A673 (cell line): ENCODE measurements around the gene GALNT18. TPM values are rescaled to one million over a fixed set of nuclear protein-coding genes. Genes with fewer than 3 reads are reported as not detected.

Experiments used
- BruUV-seq: library from RNA; stranded (reverse); fragments of 400-500 nt; replicated peaks from 2 replicates; lab custom pipeline; 2021; lab: Mats Ljungman, UMichigan
- CTCF ChIA-PET: fragments of 300-600 bp; sonication (Branson Sonifier 250); formaldehyde crosslinking; loops from one replicate; lab custom pipeline; 2022; ENCODE audit warnings: antibody characterized with exemption; lab: Charles Lee
- POLR2A ChIA-PET: fragments of 300-600 bp; sonication (Branson Sonifier 250); formaldehyde crosslinking; loops from one replicate; lab custom pipeline; 2022; ENCODE audit warnings: antibody characterized with exemption; ENCODE audit not compliant: low non-redundant PET; lab: Charles Lee
- DNase-seq: peaks from one replicate; pipeline ENCODE4 v3.0.0-alpha.2; 2015; ENCODE audit warnings: low spot score
- H3K27ac ChIP-seq: fragments of 200-600 bp; sonication (generic); 2 replicates; pipeline ENCODE4 v1.5.1; 2016; ENCODE audit warnings: mixed run types, low read depth, mild to moderate bottlenecking, mixed read lengths, antibody characterized with exemption, low read length; ENCODE audit not compliant: poor library complexity, severe bottlenecking
- H3K27me3 ChIP-seq: fragments of 200-600 bp; sonication (generic); replicated peaks from 2 replicates; pipeline ENCODE4 v1.6.1; 2017; ENCODE audit warnings: mixed run types, low read depth, mild to moderate bottlenecking, mixed read lengths, antibody characterized with exemption, low read length; ENCODE audit not compliant: insufficient read depth, poor library complexity
- H3K36me3 ChIP-seq: fragments of 200-600 bp; sonication (generic); 2 replicates; pipeline ENCODE4 v1.6.1; 2016; ENCODE audit warnings: mixed run types, mild to moderate bottlenecking, mixed read lengths, antibody characterized with exemption, low read length; ENCODE audit not compliant: insufficient read depth, poor library complexity, severe bottlenecking
- H3K4me1 ChIP-seq: fragments of 200-600 bp; sonication (generic); 2 replicates; pipeline ENCODE4 v1.6.1; 2017; ENCODE audit warnings: mixed run types, mild to moderate bottlenecking, mixed read lengths, antibody characterized with exemption, low read length; ENCODE audit not compliant: insufficient read depth, poor library complexity, severe bottlenecking
- H3K4me3 ChIP-seq: fragments of 200-600 bp; sonication (generic); 2 replicates; pipeline ENCODE4 v1.5.1; 2016; ENCODE audit warnings: low read depth, mixed run types, mild to moderate bottlenecking, mixed read lengths, low read length; ENCODE audit not compliant: poor library complexity, severe bottlenecking
- H3K9me3 ChIP-seq: fragments of 200-600 bp; sonication (generic); 2 replicates; pipeline ENCODE4 v1.6.1; 2016; ENCODE audit warnings: mixed run types, low read depth, mild to moderate bottlenecking, mixed read lengths, antibody characterized with exemption, low read length; ENCODE audit not compliant: poor library complexity, severe bottlenecking
- EZH2 ChIP-seq: fragments of 200-600 bp; sonication (generic); IDR thresholded peaks from 2 replicates; pipeline ENCODE4 v1.6.1; 2017; ENCODE audit warnings: borderline replicate concordance, low read depth, mild to moderate bottlenecking, mixed read lengths, antibody characterized with exemption, low read length; ENCODE audit not compliant: poor library complexity, severe bottlenecking
- intact Hi-C: fragments of 100-400 bp; cut with micrococcal nuclease; formaldehyde crosslinking; loops from one replicate; pipeline ENCODE4 v1.10.0; 2022; ENCODE audit not compliant: unreplicated experiment
- total RNA-seq: library from RNA; stranded (reverse); gene quantifications from 2 replicates; pipeline ENCODE4 v1.2.3, GENCODE V29; 2021
- TF ChIP-seq, protein P1 (sequence below): fragments of 300-800, 200-600 bp; sonication (generic); conservative IDR thresholded peaks from 2 replicates; pipeline ENCODE4 v1.5.1; 2017; ENCODE audit warnings: low read depth, mild to moderate bottlenecking, antibody characterized with exemption, low read length, moderate library complexity, mixed read lengths

The GALNT18 gene
- total RNA-seq, 1 experiment from 2014 or later = 0.37 TPM

GRCh38 chr11:11366793-11367192 lies 255.0 kb downstream of the GALNT18 start:
- DNase-seq = no peak
- no peak overlapping the region for H3K27ac ChIP-seq
- H3K4me1 ChIP-seq = no peaks in the 10 kb centered on the region
- H3K9me3 ChIP-seq = no peaks in the 10 kb centered on the region
- H3K36me3 ChIP-seq = no peaks in the 10 kb centered on the region
- H3K4me3 ChIP-seq = no peak overlapping the region
- POLR2A ChIA-PET = interaction anchor here (0.7 kb wide), 1 partner anchor 44 kb away, joined by 3 read pairs; no protein-coding TSS in a partner anchor
- CTCF ChIA-PET = no interaction called here
- BruUV-seq = no TSS peak
- intact Hi-C loops = no loop called here
- peaks cover 4% of the 10 kb centered on the region for H3K27me3 ChIP-seq
- no peak for TF ChIP-seq EZH2
- TF ChIP-seq, protein P1, sequence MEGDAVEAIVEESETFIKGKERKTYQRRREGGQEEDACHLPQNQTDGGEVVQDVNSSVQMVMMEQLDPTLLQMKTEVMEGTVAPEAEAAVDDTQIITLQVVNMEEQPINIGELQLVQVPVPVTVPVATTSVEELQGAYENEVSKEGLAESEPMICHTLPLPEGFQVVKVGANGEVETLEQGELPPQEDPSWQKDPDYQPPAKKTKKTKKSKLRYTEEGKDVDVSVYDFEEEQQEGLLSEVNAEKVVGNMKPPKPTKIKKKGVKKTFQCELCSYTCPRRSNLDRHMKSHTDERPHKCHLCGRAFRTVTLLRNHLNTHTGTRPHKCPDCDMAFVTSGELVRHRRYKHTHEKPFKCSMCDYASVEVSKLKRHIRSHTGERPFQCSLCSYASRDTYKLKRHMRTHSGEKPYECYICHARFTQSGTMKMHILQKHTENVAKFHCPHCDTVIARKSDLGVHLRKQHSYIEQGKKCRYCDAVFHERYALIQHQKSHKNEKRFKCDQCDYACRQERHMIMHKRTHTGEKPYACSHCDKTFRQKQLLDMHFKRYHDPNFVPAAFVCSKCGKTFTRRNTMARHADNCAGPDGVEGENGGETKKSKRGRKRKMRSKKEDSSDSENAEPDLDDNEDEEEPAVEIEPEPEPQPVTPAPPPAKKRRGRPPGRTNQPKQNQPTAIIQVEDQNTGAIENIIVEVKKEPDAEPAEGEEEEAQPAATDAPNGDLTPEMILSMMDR = no peak

DNA sequence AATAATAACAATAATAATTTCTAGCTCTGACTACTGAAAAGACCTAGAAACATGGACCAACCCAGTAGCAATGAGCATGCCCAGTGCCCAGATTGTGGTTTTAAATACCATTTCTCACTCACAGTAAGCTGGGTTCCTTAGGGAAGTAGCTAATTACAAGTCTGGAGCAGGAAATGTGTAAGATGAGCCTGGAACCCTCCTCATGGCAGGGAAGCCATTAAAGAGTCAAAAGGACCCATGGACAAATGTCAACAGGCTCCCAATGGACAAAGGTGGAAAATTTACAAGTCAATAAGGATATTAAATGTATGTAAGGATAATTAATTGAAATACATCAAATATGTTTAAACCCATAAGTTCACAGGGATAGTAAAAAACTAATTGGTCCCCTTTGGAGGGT lies 258.1 kb downstream of the GALNT18 start:
- TF ChIP-seq, protein P1 = no peak
- no peak for DNase-seq
- no TSS peak for BruUV-seq
- H3K4me3 ChIP-seq = no peak overlapping the region
- no peaks in the 10 kb centered on the region for H3K36me3 ChIP-seq
- no peaks in the 10 kb centered on the region for H3K4me1 ChIP-seq
- H3K27ac ChIP-seq = no peak overlapping the region
- peaks cover 4% of the 10 kb centered on the region for H3K27me3 ChIP-seq
- CTCF ChIA-PET = no interaction called here
- no peaks in the 10 kb centered on the region for H3K9me3 ChIP-seq
- intact Hi-C loops = no loop called here
- POLR2A ChIA-PET = no interaction called here

DNA sequence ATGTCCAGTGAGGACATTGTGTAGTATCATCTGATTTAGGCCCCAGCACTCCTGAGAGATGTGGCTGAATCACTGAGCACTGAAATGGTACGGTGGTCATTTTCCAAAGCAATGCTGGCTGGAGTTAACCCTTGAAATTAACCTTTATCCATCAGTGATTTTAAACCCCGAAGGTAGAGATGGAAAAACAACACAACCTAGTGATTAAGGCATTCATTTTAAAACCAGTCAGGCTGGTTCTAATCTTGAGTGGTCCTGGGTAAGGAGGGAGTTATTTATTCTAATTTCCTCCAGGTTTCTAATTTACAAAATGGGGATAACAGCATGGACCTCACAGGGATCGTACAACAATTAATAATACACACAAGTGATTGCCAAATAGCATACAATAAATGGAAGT lies 262.2 kb downstream of the GALNT18 start:
- ChIA-PET POLR2A (no interaction called here), CTCF (no interaction called here)
- Histone ChIP-seq H3K9me3 (no peaks in the 10 kb centered on the region), H3K4me3 (no peak overlapping the region), H3K27ac (no peak overlapping the region), H3K27me3 (peaks cover 6% of the 10 kb centered on the region), H3K36me3 (no peaks in the 10 kb centered on the region), H3K4me1 (no peaks in the 10 kb centered on the region)
- TF ChIP-seq EZH2 = no peak
- TF ChIP-seq, protein P1 = no peak
- DNase-seq = no peak
- intact Hi-C loops = no loop called here
- BruUV-seq = no TSS peak
